ENCODE measurements around the gene CKAP2L.

Gene CKAP2L

DNA sequence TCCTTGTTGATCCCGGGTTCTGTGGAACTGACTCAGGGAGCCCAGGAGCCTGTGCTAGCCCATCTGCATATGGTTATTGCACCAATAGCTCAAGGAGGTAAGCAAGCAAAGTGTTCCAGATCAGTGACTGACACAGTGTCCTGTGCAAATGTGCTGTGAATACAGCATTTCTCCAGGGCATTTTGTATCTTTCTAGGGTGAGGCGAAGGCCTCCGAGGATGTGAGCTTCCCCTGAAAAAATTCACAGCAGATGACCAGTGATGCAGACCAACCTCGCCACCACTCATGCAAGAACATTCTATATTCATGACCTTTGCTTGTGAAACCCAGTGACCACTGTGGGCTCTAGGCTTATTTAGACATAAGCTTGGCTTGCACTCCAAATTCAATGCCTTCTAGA, 58.8 kb downstream of the CKAP2L start:
- TF ChIP-seq, protein P1, sequence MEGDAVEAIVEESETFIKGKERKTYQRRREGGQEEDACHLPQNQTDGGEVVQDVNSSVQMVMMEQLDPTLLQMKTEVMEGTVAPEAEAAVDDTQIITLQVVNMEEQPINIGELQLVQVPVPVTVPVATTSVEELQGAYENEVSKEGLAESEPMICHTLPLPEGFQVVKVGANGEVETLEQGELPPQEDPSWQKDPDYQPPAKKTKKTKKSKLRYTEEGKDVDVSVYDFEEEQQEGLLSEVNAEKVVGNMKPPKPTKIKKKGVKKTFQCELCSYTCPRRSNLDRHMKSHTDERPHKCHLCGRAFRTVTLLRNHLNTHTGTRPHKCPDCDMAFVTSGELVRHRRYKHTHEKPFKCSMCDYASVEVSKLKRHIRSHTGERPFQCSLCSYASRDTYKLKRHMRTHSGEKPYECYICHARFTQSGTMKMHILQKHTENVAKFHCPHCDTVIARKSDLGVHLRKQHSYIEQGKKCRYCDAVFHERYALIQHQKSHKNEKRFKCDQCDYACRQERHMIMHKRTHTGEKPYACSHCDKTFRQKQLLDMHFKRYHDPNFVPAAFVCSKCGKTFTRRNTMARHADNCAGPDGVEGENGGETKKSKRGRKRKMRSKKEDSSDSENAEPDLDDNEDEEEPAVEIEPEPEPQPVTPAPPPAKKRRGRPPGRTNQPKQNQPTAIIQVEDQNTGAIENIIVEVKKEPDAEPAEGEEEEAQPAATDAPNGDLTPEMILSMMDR (IDR thresholded peaks at IDR 0.05; ENCODE audit: low read depth, low read length), result no peak
- DNase-seq (ENCODE audit: extremely low read depth, low read depth), result no peak

DNA sequence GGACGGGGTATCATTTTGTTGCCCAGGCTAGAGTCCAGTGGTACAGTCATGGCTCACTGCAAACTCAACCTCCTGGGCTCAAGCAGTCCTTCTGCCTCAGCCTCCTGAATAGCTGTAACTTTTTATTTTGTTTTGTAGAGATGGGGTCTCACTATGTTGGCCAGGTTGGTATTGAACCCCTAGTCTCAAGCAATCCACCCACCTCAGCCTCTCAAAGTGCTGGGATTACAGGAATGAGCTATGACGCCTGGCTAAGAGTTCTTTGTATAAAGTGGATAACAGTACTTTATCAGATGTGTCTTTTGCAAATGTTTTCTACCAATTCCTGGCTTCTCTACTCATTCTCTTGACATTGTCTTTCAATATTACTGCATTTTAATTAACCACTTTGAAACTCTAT, 60.7 kb downstream of the CKAP2L start:
- TF ChIP-seq, protein P1 (IDR thresholded peaks at IDR 0.05; ENCODE audit: low read depth, low read length), result no peak
- no peak for DNase-seq (ENCODE audit: extremely low read depth, low read depth)

DNA sequence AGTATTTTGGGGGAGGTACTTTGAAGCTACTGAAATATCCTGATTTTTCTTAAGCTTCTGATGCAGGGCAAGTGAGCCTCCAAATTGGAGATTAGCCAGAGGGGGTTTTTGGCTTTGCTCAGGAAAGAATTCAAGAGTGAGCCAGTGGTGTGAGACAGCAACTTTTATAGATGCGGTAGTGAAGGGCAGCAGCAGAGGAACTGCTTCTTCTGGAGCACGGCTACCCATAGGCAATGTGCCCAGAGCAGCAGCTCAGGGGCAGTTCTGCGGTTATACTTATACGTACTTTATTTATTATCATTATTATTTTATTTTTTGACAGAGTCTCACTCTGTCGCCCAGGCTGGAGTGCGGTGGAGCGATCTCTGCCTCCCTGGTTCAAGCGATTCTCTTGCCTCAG, 63.4 kb downstream of the CKAP2L start:
- DNase-seq (ENCODE audit: extremely low read depth, low read depth), result no peak
- TF ChIP-seq, protein P1 (IDR thresholded peaks at IDR 0.05; ENCODE audit: low read depth, low read length), result no peak

DNA sequence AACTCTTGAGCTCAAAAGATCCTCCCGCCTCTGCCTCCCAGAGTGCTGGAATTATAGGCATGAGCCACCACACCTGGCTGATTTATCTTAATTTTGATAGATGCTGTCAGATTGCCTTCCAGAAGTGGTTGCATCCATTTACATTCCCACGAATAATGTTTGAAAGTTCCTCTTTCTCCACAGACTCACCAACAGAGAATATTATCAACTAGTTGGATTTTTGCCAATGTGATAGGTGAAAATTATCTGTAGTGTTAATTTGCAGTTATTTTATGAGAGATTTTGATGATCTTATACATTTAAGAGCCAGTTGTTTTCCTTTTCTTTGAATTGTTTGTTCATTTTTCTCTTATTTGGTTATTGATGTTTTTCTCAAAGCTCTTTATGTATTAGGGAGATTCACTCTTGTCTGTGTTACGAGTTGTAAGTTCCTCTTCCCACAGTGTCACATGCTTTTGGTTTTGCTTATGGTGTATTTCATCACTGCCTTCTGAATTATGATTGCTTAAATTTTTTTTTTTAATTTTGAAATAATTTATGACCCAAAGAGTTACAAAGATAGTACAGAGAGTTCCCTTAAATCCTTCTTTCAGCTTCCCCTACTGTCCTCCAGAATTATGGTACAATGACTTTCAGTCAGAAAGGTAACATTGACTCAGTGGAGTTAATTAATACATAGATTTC, 64.3 kb downstream of the CKAP2L start:
- no peak for DNase-seq (ENCODE audit: extremely low read depth, low read depth)
- TF ChIP-seq, protein P1 (IDR thresholded peaks at IDR 0.05; ENCODE audit: low read depth, low read length), result no peak

DNA sequence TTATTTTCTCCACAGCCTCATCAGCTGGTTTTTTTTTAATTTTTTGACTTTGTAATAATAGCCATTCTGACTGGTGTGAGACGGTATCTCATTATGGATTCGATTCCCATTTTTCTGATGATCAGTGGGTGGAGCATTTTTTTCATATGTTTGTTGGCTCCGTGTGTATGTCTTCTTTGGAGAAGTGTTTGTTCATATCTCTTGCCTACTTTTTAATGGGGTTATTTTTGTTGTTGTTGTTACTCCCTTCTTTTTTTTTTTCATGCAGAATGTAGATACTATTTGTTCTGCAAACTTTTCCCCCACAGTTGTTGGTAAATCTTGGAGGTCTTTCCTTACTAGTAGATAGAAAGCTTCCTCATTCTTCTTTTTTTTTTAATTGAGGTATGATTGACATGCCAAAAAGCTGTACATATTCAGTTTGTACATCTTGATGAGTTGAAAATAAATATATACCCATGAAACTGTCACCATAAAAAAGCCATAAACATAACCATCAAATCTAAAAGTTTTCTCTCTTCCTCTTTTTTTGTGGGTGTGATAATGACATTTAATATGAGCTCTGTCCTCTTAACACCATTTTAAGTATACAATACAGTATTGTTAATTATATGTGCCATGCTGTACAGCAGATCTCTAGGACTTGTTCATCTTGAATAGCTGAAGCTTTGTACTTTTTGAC, 65.4 kb downstream of the CKAP2L start:
- DNase-seq (ENCODE audit: extremely low read depth, low read depth), result no peak
- TF ChIP-seq, protein P1 (IDR thresholded peaks at IDR 0.05; ENCODE audit: low read depth, low read length), result no peak

DNA sequence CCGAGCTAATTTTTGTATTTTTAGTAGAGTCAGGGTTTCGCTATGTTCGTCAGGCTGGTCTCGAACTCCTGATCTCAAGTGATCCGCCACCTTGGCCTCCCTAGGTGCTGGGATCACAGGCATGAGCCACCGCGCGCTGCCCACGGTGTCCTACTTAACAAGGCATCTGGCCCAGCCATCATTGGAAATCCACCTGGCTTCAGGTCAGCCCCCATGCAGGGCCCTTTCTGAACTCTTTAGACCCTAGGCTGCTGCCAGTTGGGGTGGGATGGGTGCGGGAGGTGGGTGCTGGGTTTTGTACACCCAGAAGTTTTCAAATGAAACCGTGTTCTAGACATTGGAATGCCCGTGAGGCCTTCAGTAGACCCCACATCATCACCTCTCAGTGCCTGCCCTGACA, 70.2 kb downstream of the CKAP2L start:
- TF ChIP-seq, protein P1 (IDR thresholded peaks at IDR 0.05; ENCODE audit: low read depth, low read length), result no peak
- no peak for DNase-seq (ENCODE audit: extremely low read depth, low read depth)

DNA sequence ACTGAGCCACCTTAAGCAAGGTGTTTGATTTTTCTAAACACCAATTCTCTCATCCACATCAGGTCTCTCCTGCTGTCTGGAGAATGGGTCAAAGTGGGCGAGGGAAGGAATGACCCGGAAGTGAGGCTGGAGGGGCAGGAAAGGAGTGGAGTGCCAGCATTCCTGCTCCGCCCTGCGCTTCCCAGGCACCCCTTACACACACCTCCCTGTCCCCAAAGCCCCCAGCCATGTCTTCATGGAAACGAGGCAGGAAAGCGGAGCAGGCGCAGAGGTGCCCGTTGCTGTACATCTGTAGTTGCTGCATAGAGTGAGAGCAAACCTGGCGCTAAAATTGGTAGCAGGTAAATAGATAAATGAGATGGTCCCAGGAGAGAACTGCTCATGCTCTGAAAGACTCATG, 70.8 kb downstream of the CKAP2L start:
- no peak for DNase-seq (ENCODE audit: extremely low read depth, low read depth)
- TF ChIP-seq, protein P1 (IDR thresholded peaks at IDR 0.05; ENCODE audit: low read depth, low read length), result no peak

Data from AG09319 (cell line).